ENCODE data around the gene PLCD3. TPM values are rescaled to one million over a fixed set of nuclear protein-coding genes. Genes with fewer than 3 reads are reported as not detected.

The PLCD3 gene
- total and polyA plus RNA-seq, 2 of the 8 experiments (the other 6 are each of a cell fraction or from before 2014, with no cell fraction given) = 26.5 to 48.1 TPM

DNA sequence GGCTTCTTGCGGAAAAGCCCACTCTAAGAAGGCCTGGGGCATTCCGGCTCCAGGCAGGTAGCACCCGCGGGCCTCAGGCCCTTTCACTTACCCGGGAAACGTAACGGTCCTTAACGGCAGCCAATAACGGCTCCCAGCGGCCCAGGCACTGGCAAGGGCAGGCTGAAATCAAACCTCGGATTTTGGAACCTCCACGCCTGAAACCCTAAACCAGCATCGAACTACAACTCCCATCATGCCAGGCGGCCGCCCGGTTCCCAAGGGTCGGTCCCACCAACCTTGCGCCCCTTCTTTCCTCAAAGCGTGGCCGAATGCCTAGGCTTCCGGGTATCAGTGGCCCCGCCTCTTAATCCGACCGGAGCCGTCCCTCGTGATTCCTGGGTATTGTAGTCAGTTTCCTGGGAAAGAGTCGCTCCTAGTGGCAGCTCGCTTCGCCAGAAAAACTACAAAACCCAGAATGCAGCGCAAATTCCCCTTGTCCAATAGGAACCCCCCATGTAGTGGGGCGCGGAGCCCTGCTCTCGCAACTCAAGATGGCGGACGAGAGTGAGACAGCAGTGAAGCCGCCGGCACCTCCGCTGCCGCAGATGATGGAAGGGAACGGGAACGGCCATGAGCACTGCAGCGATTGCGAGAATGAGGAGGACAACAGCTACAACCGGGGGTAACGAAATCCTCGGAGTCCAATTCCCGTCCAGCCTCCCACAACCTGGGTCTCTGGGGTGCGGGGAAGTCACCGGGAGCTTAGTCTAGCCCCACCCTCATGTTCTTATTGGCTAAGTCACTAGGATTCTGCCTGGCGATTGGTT is 71.3 kb downstream of the PLCD3 start, which contains the start of gene NMT1 (continued):
- TF ChIP-seq EGR1 (IDR thresholded peaks at IDR 0.05; ENCODE audit: borderline replicate concordance, low read depth, low read length) = no peak
- TF ChIP-seq POLR2A (IDR thresholded peaks at IDR 0.05; ENCODE audit: control extremely low read depth in 1 of 2, low read depth in 2 of 2, low read length in 2 of 2) = peak; percentile 90 to 97
- peak; percentile 53 for TF ChIP-seq CEBPB (IDR thresholded peaks at IDR 0.05; ENCODE audit: low read depth, low read length)
- no peak for TF ChIP-seq FOSL1 (IDR thresholded peaks at IDR 0.05; ENCODE audit: insufficient read depth, low read depth, low read length)
- TF ChIP-seq NRF1 (IDR thresholded peaks at IDR 0.05; ENCODE audit: low read depth, low read length) = no peak
- no peak for TF ChIP-seq SIRT6 (IDR thresholded peaks at IDR 0.05; ENCODE audit: low read length)
- no peak for TF ChIP-seq SAP30 (IDR thresholded peaks at IDR 0.05; ENCODE audit: insufficient read depth, insufficient replicate concordance, low read length)
- no peak for TF ChIP-seq JUN (IDR thresholded peaks at IDR 0.05; ENCODE audit: low read depth, low read length)
- TF ChIP-seq, protein P1, sequence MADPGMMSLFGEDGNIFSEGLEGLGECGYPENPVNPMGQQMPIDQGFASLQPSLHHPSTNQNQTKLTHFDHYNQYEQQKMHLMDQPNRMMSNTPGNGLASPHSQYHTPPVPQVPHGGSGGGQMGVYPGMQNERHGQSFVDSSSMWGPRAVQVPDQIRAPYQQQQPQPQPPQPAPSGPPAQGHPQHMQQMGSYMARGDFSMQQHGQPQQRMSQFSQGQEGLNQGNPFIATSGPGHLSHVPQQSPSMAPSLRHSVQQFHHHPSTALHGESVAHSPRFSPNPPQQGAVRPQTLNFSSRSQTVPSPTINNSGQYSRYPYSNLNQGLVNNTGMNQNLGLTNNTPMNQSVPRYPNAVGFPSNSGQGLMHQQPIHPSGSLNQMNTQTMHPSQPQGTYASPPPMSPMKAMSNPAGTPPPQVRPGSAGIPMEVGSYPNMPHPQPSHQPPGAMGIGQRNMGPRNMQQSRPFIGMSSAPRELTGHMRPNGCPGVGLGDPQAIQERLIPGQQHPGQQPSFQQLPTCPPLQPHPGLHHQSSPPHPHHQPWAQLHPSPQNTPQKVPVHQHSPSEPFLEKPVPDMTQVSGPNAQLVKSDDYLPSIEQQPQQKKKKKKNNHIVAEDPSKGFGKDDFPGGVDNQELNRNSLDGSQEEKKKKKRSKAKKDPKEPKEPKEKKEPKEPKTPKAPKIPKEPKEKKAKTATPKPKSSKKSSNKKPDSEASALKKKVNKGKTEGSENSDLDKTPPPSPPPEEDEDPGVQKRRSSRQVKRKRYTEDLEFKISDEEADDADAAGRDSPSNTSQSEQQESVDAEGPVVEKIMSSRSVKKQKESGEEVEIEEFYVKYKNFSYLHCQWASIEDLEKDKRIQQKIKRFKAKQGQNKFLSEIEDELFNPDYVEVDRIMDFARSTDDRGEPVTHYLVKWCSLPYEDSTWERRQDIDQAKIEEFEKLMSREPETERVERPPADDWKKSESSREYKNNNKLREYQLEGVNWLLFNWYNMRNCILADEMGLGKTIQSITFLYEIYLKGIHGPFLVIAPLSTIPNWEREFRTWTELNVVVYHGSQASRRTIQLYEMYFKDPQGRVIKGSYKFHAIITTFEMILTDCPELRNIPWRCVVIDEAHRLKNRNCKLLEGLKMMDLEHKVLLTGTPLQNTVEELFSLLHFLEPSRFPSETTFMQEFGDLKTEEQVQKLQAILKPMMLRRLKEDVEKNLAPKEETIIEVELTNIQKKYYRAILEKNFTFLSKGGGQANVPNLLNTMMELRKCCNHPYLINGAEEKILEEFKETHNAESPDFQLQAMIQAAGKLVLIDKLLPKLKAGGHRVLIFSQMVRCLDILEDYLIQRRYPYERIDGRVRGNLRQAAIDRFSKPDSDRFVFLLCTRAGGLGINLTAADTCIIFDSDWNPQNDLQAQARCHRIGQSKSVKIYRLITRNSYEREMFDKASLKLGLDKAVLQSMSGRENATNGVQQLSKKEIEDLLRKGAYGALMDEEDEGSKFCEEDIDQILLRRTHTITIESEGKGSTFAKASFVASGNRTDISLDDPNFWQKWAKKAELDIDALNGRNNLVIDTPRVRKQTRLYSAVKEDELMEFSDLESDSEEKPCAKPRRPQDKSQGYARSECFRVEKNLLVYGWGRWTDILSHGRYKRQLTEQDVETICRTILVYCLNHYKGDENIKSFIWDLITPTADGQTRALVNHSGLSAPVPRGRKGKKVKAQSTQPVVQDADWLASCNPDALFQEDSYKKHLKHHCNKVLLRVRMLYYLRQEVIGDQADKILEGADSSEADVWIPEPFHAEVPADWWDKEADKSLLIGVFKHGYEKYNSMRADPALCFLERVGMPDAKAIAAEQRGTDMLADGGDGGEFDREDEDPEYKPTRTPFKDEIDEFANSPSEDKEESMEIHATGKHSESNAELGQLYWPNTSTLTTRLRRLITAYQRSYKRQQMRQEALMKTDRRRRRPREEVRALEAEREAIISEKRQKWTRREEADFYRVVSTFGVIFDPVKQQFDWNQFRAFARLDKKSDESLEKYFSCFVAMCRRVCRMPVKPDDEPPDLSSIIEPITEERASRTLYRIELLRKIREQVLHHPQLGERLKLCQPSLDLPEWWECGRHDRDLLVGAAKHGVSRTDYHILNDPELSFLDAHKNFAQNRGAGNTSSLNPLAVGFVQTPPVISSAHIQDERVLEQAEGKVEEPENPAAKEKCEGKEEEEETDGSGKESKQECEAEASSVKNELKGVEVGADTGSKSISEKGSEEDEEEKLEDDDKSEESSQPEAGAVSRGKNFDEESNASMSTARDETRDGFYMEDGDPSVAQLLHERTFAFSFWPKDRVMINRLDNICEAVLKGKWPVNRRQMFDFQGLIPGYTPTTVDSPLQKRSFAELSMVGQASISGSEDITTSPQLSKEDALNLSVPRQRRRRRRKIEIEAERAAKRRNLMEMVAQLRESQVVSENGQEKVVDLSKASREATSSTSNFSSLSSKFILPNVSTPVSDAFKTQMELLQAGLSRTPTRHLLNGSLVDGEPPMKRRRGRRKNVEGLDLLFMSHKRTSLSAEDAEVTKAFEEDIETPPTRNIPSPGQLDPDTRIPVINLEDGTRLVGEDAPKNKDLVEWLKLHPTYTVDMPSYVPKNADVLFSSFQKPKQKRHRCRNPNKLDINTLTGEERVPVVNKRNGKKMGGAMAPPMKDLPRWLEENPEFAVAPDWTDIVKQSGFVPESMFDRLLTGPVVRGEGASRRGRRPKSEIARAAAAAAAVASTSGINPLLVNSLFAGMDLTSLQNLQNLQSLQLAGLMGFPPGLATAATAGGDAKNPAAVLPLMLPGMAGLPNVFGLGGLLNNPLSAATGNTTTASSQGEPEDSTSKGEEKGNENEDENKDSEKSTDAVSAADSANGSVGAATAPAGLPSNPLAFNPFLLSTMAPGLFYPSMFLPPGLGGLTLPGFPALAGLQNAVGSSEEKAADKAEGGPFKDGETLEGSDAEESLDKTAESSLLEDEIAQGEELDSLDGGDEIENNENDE (IDR thresholded peaks at IDR 0.05; ENCODE audit: insufficient replicate concordance, low read length) = no peak
- TF ChIP-seq MAFK (IDR thresholded peaks at IDR 0.05; ENCODE audit: low read depth, low read length) = peak; percentile 28; the same call in 1 of the 2 replicates
- no peak for TF ChIP-seq GABPA (IDR thresholded peaks at IDR 0.05; ENCODE audit: borderline replicate concordance, insufficient read depth, low read length)
